HG02642 (cell line): Measurements from ENCODE around the gene B3GNT9.
A peak's percentile ranks its signal among the peaks of the same experiment; 100 is the strongest.

Experiments used
- ATAC-seq: cut with Tn5 transposase; IDR thresholded peaks from one replicate; pipeline ENCODE4 v1.9.1; 2021; ENCODE audit warnings: mild to moderate bottlenecking; ENCODE audit not compliant: unreplicated experiment, poor library complexity

The B3GNT9 gene

GRCh38 chr16:67186550-67186950 is 35.8 kb upstream of the B3GNT9 start:
- no peak for ATAC-seq

- ATAC-seq = no peak
Observed at GRCh38 chr16:67185651-67186134, 34.9 kb upstream of the B3GNT9 start.

- ATAC-seq = no peak
Observed at GRCh38 chr16:67184995-67185650, 34.3 kb upstream of the B3GNT9 start.

GRCh38 chr16:67184453-67184994 is 33.7 kb upstream of the B3GNT9 start:
- peak; percentile 9 for ATAC-seq

- peak; percentile 91 for ATAC-seq
Observed at GRCh38 chr16:67183627-67184452, 33.0 kb upstream of the B3GNT9 start, which contains the start of gene MATCAP1. Gene MATCAP1 (minus strand): TSS chr16:67183963. CDS start chr16:67180610, 3,353 bp downstream.

- no peak for ATAC-seq
Observed at GRCh38 chr16:67183284-67183626, 32.5 kb upstream of the B3GNT9 start.

GRCh38 chr16:67182288-67182687 is 31.5 kb upstream of the B3GNT9 start:
- no peak for ATAC-seq

- ATAC-seq = no peak
Observed at GRCh38 chr16:67181346-67181745, 30.5 kb upstream of the B3GNT9 start.

GRCh38 chr16:67180166-67180565 is 29.4 kb upstream of the B3GNT9 start:
- ATAC-seq = no peak

GRCh38 chr16:67179421-67180080 is 28.8 kb upstream of the B3GNT9 start:
- ATAC-seq = no peak

GRCh38 chr16:67177743-67178699 is 27.2 kb upstream of the B3GNT9 start:
- ATAC-seq = no peak

- ATAC-seq = no peak
Observed at GRCh38 chr16:67176662-67177061, 25.9 kb upstream of the B3GNT9 start.

- no peak for ATAC-seq
Observed at GRCh38 chr16:67174706-67175231, 24.0 kb upstream of the B3GNT9 start.

GRCh38 chr16:67173808-67174705 is 23.3 kb upstream of the B3GNT9 start:
- peak; percentile 35 for ATAC-seq

GRCh38 chr16:67173323-67173722 is 22.5 kb upstream of the B3GNT9 start:
- no peak for ATAC-seq

GRCh38 chr16:67170949-67171649 is 20.3 kb upstream of the B3GNT9 start:
- ATAC-seq = no peak

GRCh38 chr16:67170168-67170948 is 19.6 kb upstream of the B3GNT9 start, which contains the start of gene NOL3:
Gene NOL3 (plus strand): TSS chr16:67170538.
- peak; percentile 55 for ATAC-seq
